Common myeloid progenitor, CD34-positive (primary cell): ENCODE data around the gene PADI3.

Experiments used
- CTCF ChIA-PET: fragments of 350-600 bp; sonication (Branson Sonifier 250); formaldehyde crosslinking; loops from one replicate; lab custom pipeline; 2021; ENCODE audit warnings: antibody characterized with exemption; lab: Charles Lee
- POLR2A ChIA-PET: fragments of 350-600 bp; sonication (Branson Sonifier 250); formaldehyde crosslinking; loops from one replicate; lab custom pipeline; 2021; ENCODE audit warnings: antibody characterized with exemption; lab: Charles Lee
- DNase-seq, 3 donors: peaks; one replicate each; pipeline versions ENCODE4 v3.0.0 to v3.0.0-alpha.2; 2013
- H3K27ac ChIP-seq, 2 experiments: 1 replicate in 1 of 2; 2 replicates in 1 of 2; pipeline ENCODE4 v1.7.0; 2013; ENCODE audit warnings: inconsistent platforms in 2 of 2, low read length in 2 of 2, mild to moderate bottlenecking in 2 of 2, low read depth in 1 of 2, moderate library complexity in 1 of 2; ENCODE audit not compliant: severe bottlenecking in 2 of 2, insufficient read depth in 1 of 2, poor library complexity in 1 of 2
- H3K27me3 ChIP-seq, 5 experiments: replicated peaks in 2 of 5; 1 replicate in 3 of 5; 2 replicates in 2 of 5; pipeline versions ENCODE4 v1.6.1 to v1.7.0; 2013; ENCODE audit warnings: low read length in 4 of 5, mild to moderate bottlenecking in 2 of 5, moderate library complexity in 2 of 5, inconsistent platforms in 1 of 5; ENCODE audit not compliant: insufficient read depth in 5 of 5, control insufficient read depth in 4 of 5
- H3K36me3 ChIP-seq, 4 experiments: 1 replicate in 2 of 4; 2 replicates in 2 of 4; pipeline versions ENCODE4 v1.6.1 to v1.7.0; 2013; ENCODE audit warnings: low read length in 3 of 4, control low read depth in 1 of 4, mild to moderate bottlenecking in 1 of 4; ENCODE audit not compliant: control insufficient read depth in 4 of 4, insufficient read depth in 4 of 4
- H3K4me1 ChIP-seq, 4 experiments: 1 replicate in 3 of 4; 2 replicates in 1 of 4; pipeline versions ENCODE4 v1.6.1 to v1.7.1; 2013; ENCODE audit warnings: low read length in 3 of 4, mild to moderate bottlenecking in 3 of 4, control low read depth in 1 of 4, inconsistent platforms in 1 of 4, moderate library complexity in 1 of 4; ENCODE audit not compliant: control insufficient read depth in 4 of 4, insufficient read depth in 4 of 4; ENCODE audit errors: control extremely low read depth in 1 of 4
- H3K4me3 ChIP-seq, 7 experiments: 1 replicate in 4 of 7; 2 replicates in 3 of 7; pipeline versions ENCODE4 v1.5.1 to v1.7.0; 2013; ENCODE audit warnings: mild to moderate bottlenecking in 7 of 7, low read length in 6 of 7, moderate library complexity in 6 of 7, inconsistent platforms in 2 of 7, low read depth in 2 of 7, control low read depth in 1 of 7; ENCODE audit not compliant: insufficient read depth in 4 of 7, control insufficient read depth in 1 of 7; ENCODE audit errors: extremely low read depth in 1 of 7
- H3K9me3 ChIP-seq, 5 experiments: 1 replicate in 4 of 5; 2 replicates in 1 of 5; pipeline versions ENCODE4 v1.6.1 to v1.7.1; 2013; ENCODE audit warnings: low read length in 4 of 5, mild to moderate bottlenecking in 2 of 5, inconsistent platforms in 1 of 5, low read depth in 1 of 5, moderate library complexity in 1 of 5; ENCODE audit not compliant: control insufficient read depth in 4 of 5, insufficient read depth in 2 of 5; ENCODE audit errors: control extremely low read depth in 1 of 5
- WGBS: methylation state at CpG from one replicate; pipeline ENCODE4 v1.1.5; 2013; ENCODE audit not compliant: insufficient coverage; 5-methylcytosine and 5-hydroxymethylcytosine counted together

Gene PADI3

GRCh38 chr1:17307946-17308345 is 59.0 kb downstream of the PADI3 start, which contains the start of gene PADI4:
Gene PADI4, plus strand, starts transcription at chr1:17308197. Its CDS starts 26 bp downstream, at chr1:17308223.
- peak; percentile 49 to 89 (median 86) for DNase-seq
- H3K9me3 ChIP-seq: no peaks in the 10 kb centered on the region
- ChIA-PET POLR2A (interaction anchor here (1.1 kb wide), 1 partner anchor 67 kb away, joined by 3 read pairs; no protein-coding TSS in a partner anchor), CTCF (interaction anchor here (0.5 to 2.2 kb wide), 8 partner anchors 9 to 254 kb away, joined by 3 to 6 read pairs (median 4); no protein-coding TSS in a partner anchor)
- WGBS: 1% methylated on average over 8 of the region's 8 CpGs
- H3K36me3 ChIP-seq: no peaks in the 10 kb centered on the region
- no peak within 1 kb of the TSS for H3K27ac ChIP-seq
- no peaks in the 10 kb centered on the region for H3K27me3 ChIP-seq
- H3K4me3 ChIP-seq: peak within 1 kb of the TSS in 4 of 7 experiments; percentile 2 to 53 (median 41)
- peaks cover 11 to 69% (median 39%) of the 10 kb centered on the region in 4 experiments for H3K4me1 ChIP-seq

DNA sequence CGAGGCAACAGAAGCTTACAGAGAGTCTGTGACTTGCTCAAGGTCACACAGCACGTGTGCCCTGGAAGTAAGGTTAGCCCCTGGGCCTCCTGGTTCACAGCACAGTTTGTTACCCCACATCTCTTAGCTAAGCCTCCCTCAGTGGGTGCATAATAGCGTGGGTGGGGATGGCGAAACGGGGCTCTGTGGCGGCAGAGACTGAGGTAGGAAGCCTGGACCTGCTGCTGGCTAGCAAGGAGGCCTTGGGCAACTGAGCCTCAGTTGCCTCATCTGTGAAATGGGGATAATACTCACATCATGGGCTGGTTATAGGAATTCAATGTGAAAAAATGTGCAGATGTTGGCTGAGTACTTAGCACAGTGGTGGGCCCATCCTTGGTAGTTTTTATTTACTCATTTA is 59.7 kb downstream of the PADI3 start:
- no peak overlapping the region for H3K27ac ChIP-seq
- no peaks in the 10 kb centered on the region for H3K36me3 ChIP-seq
- peaks cover 9 to 65% (median 36%) of the 10 kb centered on the region in 4 experiments for H3K4me1 ChIP-seq
- DNase-seq: no peak
- 79% methylated on average over 4 of the region's 6 CpGs for WGBS
- H3K9me3 ChIP-seq: no peaks in the 10 kb centered on the region
- CTCF ChIA-PET: interaction anchor here (1.1 to 2.2 kb wide), 5 partner anchors 10 to 32 kb away, joined by 3 to 6 read pairs (median 5); no protein-coding TSS in a partner anchor
- POLR2A ChIA-PET: interaction anchor here (1.1 kb wide), 1 partner anchor 68 kb away, joined by 3 read pairs; no protein-coding TSS in a partner anchor
- H3K4me3 ChIP-seq: peak overlapping the region in 2 of 7 experiments; percentile 40 to 42
- H3K27me3 ChIP-seq: no peaks in the 10 kb centered on the region

DNA sequence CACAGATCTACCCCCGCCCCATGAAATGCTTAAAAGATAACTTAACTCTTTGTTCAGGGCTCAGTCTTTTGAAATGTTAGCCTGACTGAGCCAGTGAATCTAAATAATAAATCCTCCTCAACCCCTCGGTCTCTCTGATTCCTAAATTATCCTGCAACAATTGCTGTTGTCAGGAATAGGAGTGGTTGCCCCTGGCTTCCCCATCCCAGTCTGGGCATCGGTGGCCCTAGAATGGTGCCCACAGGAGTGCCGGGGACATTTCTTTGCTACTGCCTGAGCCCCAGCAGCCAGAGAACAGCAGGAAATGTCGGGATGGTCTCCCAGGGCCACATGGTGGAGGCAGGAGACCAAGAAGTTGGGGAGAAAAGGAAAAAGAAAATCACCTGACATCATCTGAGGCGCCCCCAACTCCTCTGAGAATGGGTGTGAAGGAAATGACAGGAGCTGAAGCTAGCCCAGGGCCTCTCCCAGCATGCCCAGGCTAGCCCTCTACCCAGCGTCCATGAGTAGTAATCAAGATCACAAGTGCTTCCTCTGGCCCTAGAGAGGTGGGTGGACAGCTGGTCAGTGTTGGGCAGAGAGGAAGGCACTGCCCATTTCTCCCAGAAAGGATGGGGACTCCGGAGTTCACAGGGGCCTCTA is 60.6 kb downstream of the PADI3 start:
- Histone ChIP-seq H3K27ac (no peak overlapping the region), H3K4me1 (peaks cover 4 to 58% (median 26%) of the 10 kb centered on the region in 4 experiments), H3K36me3 (no peaks in the 10 kb centered on the region), H3K9me3 (no peaks in the 10 kb centered on the region), H3K4me3 (no peak overlapping the region), H3K27me3 (no peaks in the 10 kb centered on the region)
- POLR2A ChIA-PET: no interaction called here
- CTCF ChIA-PET: interaction anchor here (0.6 kb wide), 2 partner anchors 32 to 260 kb away, joined by 3 read pairs; no protein-coding TSS in a partner anchor
- DNase-seq: no peak
- WGBS: 93% methylated on average over 6 of the region's 8 CpGs

DNA sequence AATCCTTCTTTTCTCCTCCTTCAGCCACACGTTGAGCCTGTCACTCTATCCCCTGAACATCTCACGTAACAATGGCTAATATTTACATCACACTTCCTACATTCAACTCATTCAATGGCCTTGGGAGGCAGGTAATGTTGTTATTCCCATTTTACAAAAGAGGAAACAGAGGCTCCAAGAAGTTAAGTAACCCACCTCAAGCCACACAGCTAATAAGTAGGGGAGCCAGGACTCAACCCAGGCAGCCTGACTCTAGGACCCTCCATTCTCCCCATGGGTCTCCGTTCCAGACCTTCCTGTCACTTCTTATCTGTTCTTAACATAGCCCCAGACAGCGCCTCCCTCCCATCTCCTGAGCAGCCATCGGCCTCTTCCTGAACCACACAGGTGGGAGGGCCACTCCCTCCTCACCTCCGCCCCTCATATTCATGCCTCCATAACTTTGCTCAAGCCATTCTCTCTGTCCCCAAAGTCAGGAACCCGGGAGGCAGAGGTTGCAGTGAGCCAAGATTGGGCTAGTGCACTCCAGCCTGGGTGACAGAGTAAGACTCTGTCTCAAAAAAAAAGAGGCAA is 61.3 kb downstream of the PADI3 start:
- POLR2A ChIA-PET: no interaction called here

DNA sequence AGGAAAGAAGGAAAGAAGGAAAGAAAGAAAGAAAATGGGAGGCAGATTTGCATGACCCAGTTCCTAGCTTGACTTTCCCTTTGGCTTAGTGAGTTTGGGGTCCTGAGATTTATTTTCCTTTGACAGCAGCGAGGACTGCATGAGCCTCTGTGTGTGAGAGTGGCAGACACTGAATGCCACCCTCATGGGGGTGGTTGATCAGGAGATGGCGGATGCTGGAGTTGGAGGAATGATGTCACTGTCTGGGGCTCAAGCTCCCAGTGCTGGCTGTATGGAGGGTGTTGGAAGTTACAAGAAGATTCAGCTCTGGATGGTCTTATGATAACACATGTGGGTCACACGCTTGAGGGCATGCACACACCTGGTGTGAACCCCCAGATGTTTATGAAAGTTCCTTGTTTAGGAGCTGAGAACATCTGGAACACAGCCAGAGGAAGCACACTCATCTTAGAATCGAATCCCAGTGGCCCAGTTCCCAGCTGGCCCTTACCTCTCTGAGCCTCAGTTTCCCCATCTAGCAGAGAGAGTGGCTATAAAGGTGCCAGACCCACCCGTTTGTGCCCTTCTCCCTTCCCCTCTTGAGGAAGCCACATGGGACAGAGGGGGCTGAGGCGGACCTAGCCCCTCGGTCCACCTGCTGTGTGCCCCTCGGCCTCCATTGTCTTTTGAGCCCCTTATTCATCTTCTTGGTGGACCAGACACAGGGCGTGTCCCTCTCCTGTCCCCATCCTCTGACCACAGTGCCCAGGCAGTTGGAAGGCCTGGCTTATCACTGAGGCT is 64.8 kb downstream of the PADI3 start:
- POLR2A ChIA-PET: no interaction called here
- no peak overlapping the region for H3K27ac ChIP-seq
- no peaks in the 10 kb centered on the region for H3K27me3 ChIP-seq

More for the DNA sequence above, 61.3 kb downstream of the PADI3 start:
- CTCF ChIA-PET: no interaction called here
- Histone ChIP-seq H3K9me3 (no peaks in the 10 kb centered on the region), H3K27ac (no peak overlapping the region), H3K27me3 (no peaks in the 10 kb centered on the region), H3K36me3 (no peaks in the 10 kb centered on the region), H3K4me1 (peaks cover 4 to 54% (median 20%) of the 10 kb centered on the region in 4 experiments), H3K4me3 (no peak overlapping the region)
- no peak for DNase-seq
- WGBS: 58% methylated on average over 4 of the region's 7 CpGs

GRCh38 chr1:17314491-17314971 is 65.6 kb downstream of the PADI3 start:
- ChIA-PET CTCF (interaction anchor here (1.2 kb wide), 1 partner anchor 38 kb away, joined by 4 read pairs; no protein-coding TSS in a partner anchor), POLR2A (no interaction called here)
- Histone ChIP-seq H3K4me1 (peaks cover 0 to 14% (median 2%) of the 10 kb centered on the region in 4 experiments), H3K9me3 (no peaks in the 10 kb centered on the region), H3K27me3 (no peaks in the 10 kb centered on the region), H3K27ac (no peak overlapping the region), H3K4me3 (no peak overlapping the region), H3K36me3 (no peaks in the 10 kb centered on the region)
- 98% methylated on average over 5 of the region's 9 CpGs for WGBS
- DNase-seq: no peak

More for the DNA sequence above, 64.8 kb downstream of the PADI3 start:
- DNase-seq: no peak
- Histone ChIP-seq H3K4me3 (no peak overlapping the region), H3K9me3 (no peaks in the 10 kb centered on the region), H3K36me3 (no peaks in the 10 kb centered on the region), H3K4me1 (peaks cover 0 to 22% (median 3%) of the 10 kb centered on the region in 4 experiments)
- whole genome bisulfite sequencing: 100% methylated on average over 4 of the region's 9 CpGs
- CTCF ChIA-PET: interaction anchor here (0.7 to 1.2 kb wide), 2 partner anchors 17 to 37 kb away, joined by 3 to 4 read pairs; no protein-coding TSS in a partner anchor
